ENCODE measurements around the gene NUB1.

The NUB1 gene

GRCh38 chr7:151340794-151341356, 737 bp upstream of the NUB1 start:
- Histone ChIP-seq H4K20me1 (ENCODE audit: insufficient read depth, low read length) (peaks cover 3% of the 10 kb centered on the region; the same call in 1 of the 2 replicates), H3K9ac (ENCODE audit: low read depth, low read length) (no peak overlapping the region), H3K27me3 (ENCODE audit: insufficient read depth, low read length, poor library complexity) (no peaks in the 10 kb centered on the region), H3K79me2 (ENCODE audit: insufficient read depth, low read length) (peaks cover 20% of the 10 kb centered on the region), H3K36me3 (ENCODE audit: insufficient read depth, low read length) (peaks cover 11% of the 10 kb centered on the region), H2AFZ (ENCODE audit: low read depth, low read length) (peak overlapping the region; percentile 54; the same call in 1 of the 2 replicates), H3K9me3 (ENCODE audit: insufficient read depth, low read length, severe bottlenecking) (no peaks in the 10 kb centered on the region), H3K27ac (ENCODE audit: low read length) (no peak overlapping the region), H3K4me3 (ENCODE audit: low read depth in 1 of 2, low read length in 2 of 2) (peak overlapping the region in 1 of 2 experiments; percentile 71; a peak in 1 of 4 replicates), H3K4me2 (ENCODE audit: insufficient read depth, low read length) (peak overlapping the region; percentile 66), H3K4me1 (ENCODE audit: insufficient read depth, low read length) (peaks cover 22% of the 10 kb centered on the region)
- DNase-seq (no peak), ATAC-seq (ENCODE audit: insufficient read depth, low read depth) (no peak)
- TF ChIP-seq CTCF (IDR thresholded peaks at IDR 0.05; ENCODE audit: borderline replicate concordance, extremely low read depth, low read length, poor library complexity, severe bottlenecking) (peak; percentile 13), EZH2 (IDR thresholded peaks at IDR 0.05; ENCODE audit: borderline replicate concordance, low read depth, low read length, severe bottlenecking) (no peak)

- H3K79me2 ChIP-seq (ENCODE audit: insufficient read depth, low read length) = peaks cover 28% of the 10 kb centered on the region
- no peak for TF ChIP-seq EZH2 (IDR thresholded peaks at IDR 0.05; ENCODE audit: borderline replicate concordance, low read depth, low read length, severe bottlenecking)
- TF ChIP-seq CTCF (IDR thresholded peaks at IDR 0.05; ENCODE audit: borderline replicate concordance, extremely low read depth, low read length, poor library complexity, severe bottlenecking) = no peak
- H2AFZ ChIP-seq (ENCODE audit: low read depth, low read length) = peak overlapping the region; percentile 67
- peak overlapping the region; percentile 71 for H3K27ac ChIP-seq (ENCODE audit: low read length)
- DNase-seq (no peak), ATAC-seq (ENCODE audit: insufficient read depth, low read depth) (peak; percentile 21; the same call in 1 of the 3 replicates)
- H3K4me3 ChIP-seq (ENCODE audit: low read depth in 1 of 2, low read length in 2 of 2) = peak overlapping the region; percentile 70 to 71
- H3K36me3 ChIP-seq (ENCODE audit: insufficient read depth, low read length) = peaks cover 21% of the 10 kb centered on the region
- no peaks in the 10 kb centered on the region for H3K9me3 ChIP-seq (ENCODE audit: insufficient read depth, low read length, severe bottlenecking)
- H3K9ac ChIP-seq (ENCODE audit: low read depth, low read length) = peak overlapping the region; percentile 64
- H3K27me3 ChIP-seq (ENCODE audit: insufficient read depth, low read length, poor library complexity) = no peaks in the 10 kb centered on the region
- H3K4me2 ChIP-seq (ENCODE audit: insufficient read depth, low read length) = peak overlapping the region; percentile 66
- peaks cover 3% of the 10 kb centered on the region; the same call in 1 of the 2 replicates for H4K20me1 ChIP-seq (ENCODE audit: insufficient read depth, low read length)
- H3K4me1 ChIP-seq (ENCODE audit: insufficient read depth, low read length) = peaks cover 22% of the 10 kb centered on the region
Observed at GRCh38 chr7:151342102-151342646, 562 bp downstream of the NUB1 start.

GRCh38 chr7:151342811-151343210, 1.2 kb downstream of the NUB1 start:
- Histone ChIP-seq H3K79me2 (ENCODE audit: insufficient read depth, low read length) (peaks cover 30% of the 10 kb centered on the region), H3K27ac (ENCODE audit: low read length) (peak overlapping the region; percentile 71), H3K36me3 (ENCODE audit: insufficient read depth, low read length) (peaks cover 21% of the 10 kb centered on the region), H3K9me3 (ENCODE audit: insufficient read depth, low read length, severe bottlenecking) (no peaks in the 10 kb centered on the region), H3K4me3 (ENCODE audit: low read depth in 1 of 2, low read length in 2 of 2) (peak overlapping the region; percentile 70 to 71), H3K4me1 (ENCODE audit: insufficient read depth, low read length) (peaks cover 22% of the 10 kb centered on the region), H4K20me1 (ENCODE audit: insufficient read depth, low read length) (peaks cover 3% of the 10 kb centered on the region; the same call in 1 of the 2 replicates), H3K4me2 (ENCODE audit: insufficient read depth, low read length) (peak overlapping the region; percentile 66), H3K9ac (ENCODE audit: low read depth, low read length) (peak overlapping the region; percentile 64), H3K27me3 (ENCODE audit: insufficient read depth, low read length, poor library complexity) (no peaks in the 10 kb centered on the region), H2AFZ (ENCODE audit: low read depth, low read length) (no peak overlapping the region)
- DNase-seq (no peak), ATAC-seq (ENCODE audit: insufficient read depth, low read depth) (no peak)
- TF ChIP-seq CTCF (IDR thresholded peaks at IDR 0.05; ENCODE audit: borderline replicate concordance, extremely low read depth, low read length, poor library complexity, severe bottlenecking) (no peak), EZH2 (IDR thresholded peaks at IDR 0.05; ENCODE audit: borderline replicate concordance, low read depth, low read length, severe bottlenecking) (no peak)
